Loucy (cell line): ENCODE measurements around the gene FSTL3.

Source experiments
- H2AFZ ChIP-seq: fragments of 200-600 bp; sonication (generic); 2 replicates; pipeline ENCODE4 v1.6.0; 2016; ENCODE audit warnings: antibody characterized with exemption, mild to moderate bottlenecking, low read length, moderate library complexity
- H3F3A ChIP-seq: fragments of 200-600 bp; 2 replicates; pipeline ENCODE4 v1.6.0; 2016; ENCODE audit warnings: antibody characterized with exemption, low read depth, mild to moderate bottlenecking
- H3K27me3 ChIP-seq: fragments of 200-600 bp; sonication (generic); 2 replicates; pipeline ENCODE4 v1.6.1; 2014; ENCODE audit warnings: low read length, mild to moderate bottlenecking; ENCODE audit not compliant: insufficient read depth, poor library complexity, severe bottlenecking
- H3K36me3 ChIP-seq: fragments of 200-600 bp; sonication (generic); 2 replicates; pipeline ENCODE4 v1.6.1; 2016; ENCODE audit warnings: low read length; ENCODE audit not compliant: insufficient read depth
- H3K4me1 ChIP-seq: fragments of 200-600 bp; sonication (generic); 2 replicates; pipeline ENCODE4 v1.5.1; 2014; ENCODE audit warnings: low read length, mild to moderate bottlenecking; ENCODE audit not compliant: insufficient read depth, poor library complexity, severe bottlenecking
- H3K4me2 ChIP-seq: fragments of 200-600 bp; sonication (generic); 2 replicates; pipeline ENCODE4 v1.6.0; 2014; ENCODE audit warnings: antibody characterized with exemption, low read length, low read depth, mild to moderate bottlenecking; ENCODE audit not compliant: poor library complexity, severe bottlenecking
- H3K4me3 ChIP-seq: fragments of 200-600 bp; sonication (generic); 2 replicates; pipeline ENCODE4 v1.5.1; 2014; ENCODE audit warnings: low read length, mild to moderate bottlenecking, mixed read lengths; ENCODE audit not compliant: poor library complexity, severe bottlenecking
- H3K79me2 ChIP-seq: fragments of 200-600 bp; sonication (generic); 2 replicates; pipeline ENCODE4 v1.6.1; 2014; ENCODE audit warnings: low read length; ENCODE audit not compliant: insufficient read depth
- H3K9ac ChIP-seq: fragments of 200-600 bp; sonication (generic); 2 replicates; pipeline ENCODE4 v1.6.0; 2014; ENCODE audit warnings: mild to moderate bottlenecking, low read depth, low read length, moderate library complexity; ENCODE audit not compliant: poor library complexity, severe bottlenecking
- H3K9me2 ChIP-seq: fragments of 200-600 bp; sonication (generic); replicated peaks from 2 replicates; pipeline ENCODE4 v1.6.1; 2016; ENCODE audit warnings: low read depth, low read length, mixed read lengths
- H3K9me3 ChIP-seq: fragments of 200-600 bp; sonication (generic); 2 replicates; pipeline ENCODE4 v1.6.1; 2014; ENCODE audit warnings: mild to moderate bottlenecking, antibody characterized with exemption, low read length, low read depth; ENCODE audit not compliant: insufficient read depth
- H4K20me1 ChIP-seq: fragments of 200-600 bp; sonication (generic); 2 replicates; pipeline ENCODE4 v1.6.0; 2014; ENCODE audit warnings: antibody characterized with exemption, low read length, mild to moderate bottlenecking; ENCODE audit not compliant: insufficient read depth, poor library complexity, severe bottlenecking
- EZH2phosphoT487 ChIP-seq: fragments of 200-600 bp; IDR thresholded peaks from 2 replicates; pipeline ENCODE4 v1.6.1; 2018; ENCODE audit warnings: antibody characterized with exemption, mild to moderate bottlenecking, moderate library complexity, borderline replicate concordance
- TF ChIP-seq, protein P1 (sequence below): fragments of 200-600 bp; sonication (generic); conservative IDR thresholded peaks from 2 replicates; pipeline ENCODE4 v1.5.1; 2014; ENCODE audit warnings: mild to moderate bottlenecking, antibody characterized with exemption, low read length

FSTL3 gene

DNA sequence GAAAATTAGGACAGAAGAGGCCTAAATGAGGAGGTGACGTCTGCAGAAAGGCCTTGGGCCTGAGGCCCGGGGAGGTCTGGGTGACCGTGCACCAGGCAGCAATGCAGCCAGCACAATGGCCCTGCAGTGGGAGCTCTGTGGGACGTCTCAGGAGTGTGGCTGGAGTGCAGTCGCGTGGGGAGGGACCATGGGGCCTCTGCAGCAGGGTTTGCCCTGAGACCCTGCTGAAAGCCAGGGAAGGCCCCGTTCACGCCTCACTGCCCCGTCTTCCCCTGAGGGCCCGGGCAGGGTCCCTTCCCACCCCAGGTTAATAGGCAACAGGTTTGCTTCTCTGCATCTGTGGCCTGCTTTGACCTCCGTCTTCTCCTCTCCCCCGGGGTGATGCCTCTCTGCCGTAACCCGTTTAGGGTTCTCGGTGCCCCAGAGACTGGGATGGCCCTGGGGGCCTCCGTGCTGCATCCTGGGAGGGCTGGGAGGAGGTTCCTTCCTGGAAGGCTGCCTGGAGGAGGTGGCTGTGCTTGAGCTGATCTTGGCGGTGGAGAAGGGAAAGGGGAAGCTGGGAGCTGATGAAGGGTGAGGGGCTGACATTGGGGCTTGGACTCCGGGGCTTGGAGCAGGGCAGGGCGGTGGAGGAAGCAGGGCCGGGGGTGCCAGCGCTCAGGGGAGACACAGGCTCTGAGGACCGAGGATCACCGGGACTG, 42.2 kb downstream of the FSTL3 start:
- no peak overlapping the region for H2AFZ ChIP-seq
- H3K4me3 ChIP-seq, result no peak overlapping the region
- no peaks in the 10 kb centered on the region for H4K20me1 ChIP-seq
- TF ChIP-seq EZH2phosphoT487, result no peak
- H3K9me2 ChIP-seq, result no peaks in the 10 kb centered on the region
- H3K36me3 ChIP-seq, result no peaks in the 10 kb centered on the region
- no peaks in the 10 kb centered on the region for H3F3A ChIP-seq
- H3K9ac ChIP-seq, result no peak overlapping the region
- no peaks in the 10 kb centered on the region for H3K27me3 ChIP-seq
- H3K4me1 ChIP-seq, result no peaks in the 10 kb centered on the region
- no peaks in the 10 kb centered on the region for H3K9me3 ChIP-seq
- no peak overlapping the region for H3K4me2 ChIP-seq
- no peaks in the 10 kb centered on the region for H3K79me2 ChIP-seq

DNA sequence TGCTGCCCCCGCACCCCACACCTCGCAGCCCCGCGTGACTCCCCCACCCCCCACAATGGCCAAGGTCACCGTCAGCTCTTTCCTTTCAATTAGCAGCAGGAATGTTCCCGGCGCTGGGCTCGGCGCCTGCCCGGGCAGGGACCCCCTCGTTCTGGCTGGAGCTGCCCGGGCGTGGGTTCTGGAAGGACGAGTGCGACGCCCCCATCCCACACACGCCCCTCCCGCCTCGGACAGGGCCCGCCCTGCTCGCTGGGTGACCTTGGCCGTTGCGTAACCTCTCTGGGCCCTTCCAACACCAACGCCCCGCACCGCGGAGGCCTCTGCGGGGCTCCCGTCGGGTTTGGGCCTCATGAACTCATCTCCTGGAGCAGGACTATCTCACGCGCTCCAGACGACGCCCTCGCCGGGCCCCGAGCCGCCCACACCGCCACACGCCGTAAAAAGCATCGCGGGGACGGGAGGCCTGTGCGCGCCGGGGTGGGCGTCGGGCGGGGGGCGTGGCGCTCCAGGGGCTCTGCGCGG, 42.9 kb downstream of the FSTL3 start:
- H3K36me3 ChIP-seq, result no peaks in the 10 kb centered on the region
- no peaks in the 10 kb centered on the region for H3K27me3 ChIP-seq
- H3F3A ChIP-seq, result no peaks in the 10 kb centered on the region
- no peaks in the 10 kb centered on the region for H3K4me1 ChIP-seq
- no peaks in the 10 kb centered on the region for H4K20me1 ChIP-seq
- H3K4me2 ChIP-seq, result no peak overlapping the region
- no peak for TF ChIP-seq EZH2phosphoT487
- TF ChIP-seq, protein P1, sequence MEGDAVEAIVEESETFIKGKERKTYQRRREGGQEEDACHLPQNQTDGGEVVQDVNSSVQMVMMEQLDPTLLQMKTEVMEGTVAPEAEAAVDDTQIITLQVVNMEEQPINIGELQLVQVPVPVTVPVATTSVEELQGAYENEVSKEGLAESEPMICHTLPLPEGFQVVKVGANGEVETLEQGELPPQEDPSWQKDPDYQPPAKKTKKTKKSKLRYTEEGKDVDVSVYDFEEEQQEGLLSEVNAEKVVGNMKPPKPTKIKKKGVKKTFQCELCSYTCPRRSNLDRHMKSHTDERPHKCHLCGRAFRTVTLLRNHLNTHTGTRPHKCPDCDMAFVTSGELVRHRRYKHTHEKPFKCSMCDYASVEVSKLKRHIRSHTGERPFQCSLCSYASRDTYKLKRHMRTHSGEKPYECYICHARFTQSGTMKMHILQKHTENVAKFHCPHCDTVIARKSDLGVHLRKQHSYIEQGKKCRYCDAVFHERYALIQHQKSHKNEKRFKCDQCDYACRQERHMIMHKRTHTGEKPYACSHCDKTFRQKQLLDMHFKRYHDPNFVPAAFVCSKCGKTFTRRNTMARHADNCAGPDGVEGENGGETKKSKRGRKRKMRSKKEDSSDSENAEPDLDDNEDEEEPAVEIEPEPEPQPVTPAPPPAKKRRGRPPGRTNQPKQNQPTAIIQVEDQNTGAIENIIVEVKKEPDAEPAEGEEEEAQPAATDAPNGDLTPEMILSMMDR, result no peak
- no peak overlapping the region for H2AFZ ChIP-seq
- no peaks in the 10 kb centered on the region for H3K9me3 ChIP-seq
- no peaks in the 10 kb centered on the region for H3K9me2 ChIP-seq
- H3K4me3 ChIP-seq, result no peak overlapping the region
- no peaks in the 10 kb centered on the region for H3K79me2 ChIP-seq
- no peak overlapping the region for H3K9ac ChIP-seq

DNA sequence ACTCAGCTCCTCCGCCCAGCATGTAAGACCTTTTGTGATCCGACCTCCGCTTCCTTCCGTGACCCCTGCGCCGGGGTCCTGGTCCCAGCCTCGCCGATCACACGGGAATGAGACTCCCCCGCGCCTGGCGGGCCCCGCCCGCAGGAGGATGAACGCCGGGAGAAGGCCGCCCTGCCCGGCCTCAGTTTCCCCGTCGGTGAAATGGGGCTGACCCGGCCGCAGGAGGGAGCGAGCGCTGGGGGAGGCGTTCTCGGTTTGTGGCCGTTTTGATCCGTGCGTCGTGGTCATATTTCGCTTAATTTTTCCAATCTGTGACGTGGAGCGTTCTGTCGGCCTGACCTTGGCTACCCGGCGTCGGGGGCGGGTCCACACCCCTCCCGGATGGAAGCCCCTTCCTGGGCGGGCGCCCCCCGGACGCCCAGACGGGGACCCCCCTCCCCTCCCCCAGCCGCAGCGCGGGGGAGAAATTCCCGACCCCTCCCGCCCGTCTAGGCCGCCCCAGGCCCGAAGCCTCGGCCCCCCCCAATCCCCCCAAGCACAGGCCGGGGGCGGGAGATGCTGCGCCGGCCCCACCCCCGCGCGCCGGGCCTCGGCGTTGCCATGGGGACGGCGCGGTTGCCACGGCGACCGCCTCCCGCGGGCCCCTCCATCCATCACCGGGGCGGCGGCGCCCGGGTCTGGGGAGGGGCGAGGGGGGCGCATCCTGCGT, 43.6 kb downstream of the FSTL3 start:
- H3K79me2 ChIP-seq, result no peaks in the 10 kb centered on the region
- H3K4me2 ChIP-seq, result no peak overlapping the region

More for the DNA sequence above, 43.6 kb downstream of the FSTL3 start:
- H3K27me3 ChIP-seq, result no peaks in the 10 kb centered on the region
- H2AFZ ChIP-seq, result no peak overlapping the region
- no peak overlapping the region for H3K9ac ChIP-seq
- H3F3A ChIP-seq, result no peaks in the 10 kb centered on the region
- H3K9me2 ChIP-seq, result no peaks in the 10 kb centered on the region
- H3K4me1 ChIP-seq, result no peaks in the 10 kb centered on the region
- H4K20me1 ChIP-seq, result no peaks in the 10 kb centered on the region
- H3K4me3 ChIP-seq, result no peak overlapping the region
- TF ChIP-seq, protein P1, result no peak
- TF ChIP-seq EZH2phosphoT487, result no peak
- no peaks in the 10 kb centered on the region for H3K9me3 ChIP-seq
- H3K36me3 ChIP-seq, result no peaks in the 10 kb centered on the region
